Endodermal cell (in vitro differentiated cells): Measurements from ENCODE around the gene FAM120B. TPM values are rescaled to one million over a fixed set of nuclear protein-coding genes. Genes with fewer than 3 reads are reported as not detected.
A peak's percentile ranks its signal among the peaks of the same experiment; 100 is the strongest.

Experiments used
- DNase-seq: peaks from one replicate; pipeline ENCODE4 v3.0.0-alpha.2; 2017
- H3K27ac ChIP-seq: 2 replicates; pipeline ENCODE4 v1.5.1; 2013; ENCODE audit warnings: mild to moderate bottlenecking, low read depth, low read length, moderate library complexity
- H3K27me3 ChIP-seq: 2 replicates; pipeline ENCODE4 v1.6.1; 2013; ENCODE audit warnings: mild to moderate bottlenecking, low read length, moderate library complexity; ENCODE audit not compliant: insufficient read depth, control insufficient read depth, poor library complexity, severe bottlenecking
- H3K36me3 ChIP-seq: 2 replicates; pipeline ENCODE4 v1.7.0; 2013; ENCODE audit warnings: mild to moderate bottlenecking, low read length, moderate library complexity; ENCODE audit not compliant: control insufficient read depth, insufficient read depth
- H3K4me1 ChIP-seq: one replicate; pipeline ENCODE4 v1.7.0; 2013; ENCODE audit warnings: low read length; ENCODE audit not compliant: control insufficient read depth, insufficient read depth
- H3K4me3 ChIP-seq: 2 replicates; pipeline ENCODE4 v1.5.1; 2013; ENCODE audit warnings: mild to moderate bottlenecking, low read length, moderate library complexity
- H3K9ac ChIP-seq: 2 replicates; pipeline ENCODE4 v1.6.1; 2013; ENCODE audit warnings: mild to moderate bottlenecking, low read length, moderate library complexity; ENCODE audit not compliant: poor library complexity, severe bottlenecking; ENCODE audit errors: extremely low read depth
- H3K9me3 ChIP-seq: 2 replicates; pipeline ENCODE4 v1.6.1; 2013; ENCODE audit warnings: mild to moderate bottlenecking, low read length, moderate library complexity; ENCODE audit not compliant: control insufficient read depth
- H3K27ac Mint-ChIP-seq: 2 replicates; pipeline ENCODE4 v1.8.0; 2020; ENCODE audit warnings: mixed read lengths
- H3K27me3 Mint-ChIP-seq: 2 replicates; pipeline ENCODE4 v1.8.0; 2021; ENCODE audit warnings: mild to moderate bottlenecking, mixed read lengths; ENCODE audit not compliant: insufficient read depth
- H3K36me3 Mint-ChIP-seq: 2 replicates; pipeline ENCODE4 v1.8.0; 2020; ENCODE audit warnings: low read depth, mixed read lengths
- H3K4me1 Mint-ChIP-seq: 2 replicates; pipeline ENCODE4 v1.8.0; 2020; ENCODE audit warnings: mixed read lengths
- H3K4me3 Mint-ChIP-seq: 2 replicates; pipeline ENCODE4 v1.8.0; 2020; ENCODE audit warnings: mild to moderate bottlenecking, moderate library complexity, mixed read lengths
- H3K9me3 Mint-ChIP-seq: 2 replicates; pipeline ENCODE4 v1.8.0; 2020; ENCODE audit warnings: mild to moderate bottlenecking, mixed read lengths
- WGBS, 2 experiments: methylation state at CpG; one replicate each; pipeline versions ENCODE4 v1.1.5 to v1.1.7; 2013; ENCODE audit warnings: missing lambda C conversion rate in 2 of 2, mixed read lengths in 1 of 2; ENCODE audit not compliant: insufficient coverage in 1 of 2, insufficient read length in 1 of 2; 5-methylcytosine and 5-hydroxymethylcytosine counted together
- total RNA-seq, 2 donors: library from RNA; stranded (reverse); fragmentation: NEBNext Ultra II Directional in 1 of 2; extraction: Animal tissue kit (Norgen Biotek cat#: 25700) in 1 of 2; gene quantifications; 2 replicates in 1 of 2; 3 replicates in 1 of 2; pipeline ENCODE4 v1.2.1, GENCODE V29; 2021
- TF ChIP-seq, protein P1 (sequence below): fragments of 200-600 bp; sonication (generic); conservative IDR thresholded peaks from 2 replicates; pipeline ENCODE4 v1.5.0; 2021; ENCODE audit warnings: antibody characterized with exemption, mild to moderate bottlenecking

The FAM120B gene
- total RNA-seq, 2 donors from 2014 or later = 25.7 to 27.5 TPM

DNA sequence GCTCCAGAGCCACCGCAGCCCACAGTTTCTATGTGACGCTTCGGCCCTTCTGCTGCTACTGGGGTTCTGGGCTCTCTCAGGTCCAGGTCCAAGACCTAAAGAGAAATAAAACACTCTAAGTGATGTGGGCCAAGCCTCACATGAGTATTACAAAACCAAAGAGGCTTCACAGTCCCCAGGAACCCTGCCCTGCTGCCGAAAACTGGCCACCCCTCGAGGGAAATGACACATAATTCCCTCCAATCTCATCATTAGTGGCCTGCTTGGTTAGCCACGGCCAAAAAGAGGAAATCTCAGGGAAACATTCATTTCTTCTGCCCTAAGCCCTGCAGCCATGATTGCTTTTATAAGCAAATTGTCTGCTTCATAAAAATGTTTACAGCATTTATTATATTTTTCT lies 48.2 kb upstream of the FAM120B start:
- no peaks in the 10 kb centered on the region for H3K36me3 ChIP-seq
- H3K4me1 ChIP-seq = no peaks in the 10 kb centered on the region
- Mint-ChIP-seq H3K9me3 (no peaks in the 10 kb centered on the region), H3K4me1 (no peaks in the 10 kb centered on the region), H3K27ac (no peak overlapping the region), H3K4me3 (no peak overlapping the region), H3K36me3 (no peaks in the 10 kb centered on the region), H3K27me3 (peaks cover 6% of the 10 kb centered on the region)
- no peaks in the 10 kb centered on the region for H3K27me3 ChIP-seq
- H3K9me3 ChIP-seq = no peaks in the 10 kb centered on the region
- no peak overlapping the region for H3K9ac ChIP-seq
- no peak for DNase-seq
- H3K4me3 ChIP-seq = no peak overlapping the region
- 80 to 93% methylated on average over 2 to 6 of the region's 6 CpGs for WGBS, 2 experiments
- TF ChIP-seq, protein P1, sequence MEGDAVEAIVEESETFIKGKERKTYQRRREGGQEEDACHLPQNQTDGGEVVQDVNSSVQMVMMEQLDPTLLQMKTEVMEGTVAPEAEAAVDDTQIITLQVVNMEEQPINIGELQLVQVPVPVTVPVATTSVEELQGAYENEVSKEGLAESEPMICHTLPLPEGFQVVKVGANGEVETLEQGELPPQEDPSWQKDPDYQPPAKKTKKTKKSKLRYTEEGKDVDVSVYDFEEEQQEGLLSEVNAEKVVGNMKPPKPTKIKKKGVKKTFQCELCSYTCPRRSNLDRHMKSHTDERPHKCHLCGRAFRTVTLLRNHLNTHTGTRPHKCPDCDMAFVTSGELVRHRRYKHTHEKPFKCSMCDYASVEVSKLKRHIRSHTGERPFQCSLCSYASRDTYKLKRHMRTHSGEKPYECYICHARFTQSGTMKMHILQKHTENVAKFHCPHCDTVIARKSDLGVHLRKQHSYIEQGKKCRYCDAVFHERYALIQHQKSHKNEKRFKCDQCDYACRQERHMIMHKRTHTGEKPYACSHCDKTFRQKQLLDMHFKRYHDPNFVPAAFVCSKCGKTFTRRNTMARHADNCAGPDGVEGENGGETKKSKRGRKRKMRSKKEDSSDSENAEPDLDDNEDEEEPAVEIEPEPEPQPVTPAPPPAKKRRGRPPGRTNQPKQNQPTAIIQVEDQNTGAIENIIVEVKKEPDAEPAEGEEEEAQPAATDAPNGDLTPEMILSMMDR = no peak
- H3K27ac ChIP-seq = no peak overlapping the region

DNA sequence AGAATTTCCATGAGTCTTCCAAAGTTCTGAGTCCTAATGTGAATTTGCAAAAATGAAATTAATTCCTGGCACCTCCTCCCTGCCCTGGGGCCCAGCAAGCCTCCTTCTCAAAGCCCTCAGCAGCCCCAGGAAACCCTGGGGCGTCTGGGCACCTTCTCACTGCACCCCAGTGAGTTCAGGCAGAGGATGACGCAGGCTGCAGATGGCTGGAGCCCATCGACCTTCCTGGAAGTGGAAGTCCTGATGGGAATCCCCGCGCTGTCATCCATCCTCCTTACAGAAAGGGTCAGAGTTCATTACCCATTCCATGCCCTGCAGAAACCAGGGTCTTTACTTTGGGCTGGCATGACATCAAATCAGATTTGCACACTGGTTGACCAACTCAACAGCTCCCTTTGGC lies 47.3 kb upstream of the FAM120B start:
- Histone ChIP-seq H3K9me3 (no peaks in the 10 kb centered on the region), H3K36me3 (no peaks in the 10 kb centered on the region), H3K4me1 (no peaks in the 10 kb centered on the region), H3K9ac (no peak overlapping the region), H3K27ac (no peak overlapping the region), H3K4me3 (no peak overlapping the region), H3K27me3 (no peaks in the 10 kb centered on the region)
- no peak overlapping the region for H3K27ac Mint-ChIP-seq
- H3K4me1 Mint-ChIP-seq = peaks cover 1% of the 10 kb centered on the region
- H3K36me3 Mint-ChIP-seq = no peaks in the 10 kb centered on the region
- no peak overlapping the region for H3K4me3 Mint-ChIP-seq
- 87% methylated on average over 5 of the region's 5 CpGs; no CpG with 5 or more reads in 1 of the 2 experiments for WGBS, 2 experiments
- H3K27me3 Mint-ChIP-seq = peaks cover 9% of the 10 kb centered on the region
- no peak for DNase-seq
- no peaks in the 10 kb centered on the region for H3K9me3 Mint-ChIP-seq
- TF ChIP-seq, protein P1 = no peak

DNA sequence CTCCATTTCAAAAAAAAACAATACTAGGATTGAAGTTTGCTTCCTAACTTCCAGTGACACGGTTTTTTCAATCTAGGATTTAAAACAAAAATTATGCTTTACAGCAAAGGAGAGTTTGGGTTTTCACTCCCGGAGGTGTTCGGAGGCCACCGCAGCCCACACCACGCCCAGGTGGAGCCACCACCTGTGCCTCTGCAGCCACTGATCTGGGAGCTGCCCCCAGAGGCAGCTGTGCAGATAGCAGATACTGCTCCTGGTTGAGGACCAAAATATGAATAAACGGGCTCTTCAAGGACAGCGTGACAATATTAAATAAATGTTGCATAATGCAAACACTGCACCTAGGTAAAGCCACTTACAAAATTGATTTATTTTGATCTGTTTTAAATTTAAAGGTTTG lies 45.9 kb upstream of the FAM120B start:
- Histone ChIP-seq H3K27me3 (no peaks in the 10 kb centered on the region), H3K27ac (no peak overlapping the region), H3K36me3 (no peaks in the 10 kb centered on the region), H3K4me1 (no peaks in the 10 kb centered on the region), H3K9me3 (no peaks in the 10 kb centered on the region), H3K9ac (no peak overlapping the region), H3K4me3 (no peak overlapping the region)
- no peak overlapping the region for H3K4me3 Mint-ChIP-seq
- DNase-seq = no peak
- H3K9me3 Mint-ChIP-seq = no peaks in the 10 kb centered on the region
- TF ChIP-seq, protein P1 = peak; percentile 65
- H3K27ac Mint-ChIP-seq = no peak overlapping the region
- no peaks in the 10 kb centered on the region for H3K36me3 Mint-ChIP-seq
- WGBS, 2 experiments = 89 to 90% methylated on average over 2 to 7 of the region's 7 CpGs
- peaks cover 6% of the 10 kb centered on the region for H3K4me1 Mint-ChIP-seq
- peaks cover 11% of the 10 kb centered on the region for H3K27me3 Mint-ChIP-seq
